CD4-positive, alpha-beta T cell treated with Interleukin-6 for 4 hours (primary cell): ENCODE measurements around the gene PRKCA.

Experiments used
- DNase-seq: peaks from one replicate; pipeline ENCODE4 v3.0.0-alpha.2; 2020; ENCODE audit warnings: mixed read lengths

Gene PRKCA

DNA sequence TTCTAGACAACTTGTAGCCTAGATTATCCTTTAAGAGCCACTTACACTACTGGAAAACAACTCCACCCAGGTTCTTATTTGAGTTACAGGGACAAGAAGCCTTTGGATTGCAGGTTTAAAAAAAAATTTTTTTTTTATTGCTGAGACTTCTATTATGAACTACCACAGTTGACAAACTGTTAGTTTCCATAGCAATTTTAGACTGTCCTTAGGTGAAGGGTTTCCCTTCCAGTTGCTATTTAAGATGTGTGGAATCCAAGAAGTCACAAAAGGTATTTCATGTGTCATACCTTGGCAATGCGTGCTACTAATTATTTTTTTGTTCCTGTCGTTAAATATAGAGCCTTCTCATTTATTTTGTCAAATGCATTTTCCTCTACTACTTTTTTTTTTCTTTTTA lies 253.2 kb downstream of the PRKCA start:
- DNase-seq = no peak

- no peak for DNase-seq
Observed at GRCh38 chr17:66557200-66557599, 254.8 kb downstream of the PRKCA start.

DNA sequence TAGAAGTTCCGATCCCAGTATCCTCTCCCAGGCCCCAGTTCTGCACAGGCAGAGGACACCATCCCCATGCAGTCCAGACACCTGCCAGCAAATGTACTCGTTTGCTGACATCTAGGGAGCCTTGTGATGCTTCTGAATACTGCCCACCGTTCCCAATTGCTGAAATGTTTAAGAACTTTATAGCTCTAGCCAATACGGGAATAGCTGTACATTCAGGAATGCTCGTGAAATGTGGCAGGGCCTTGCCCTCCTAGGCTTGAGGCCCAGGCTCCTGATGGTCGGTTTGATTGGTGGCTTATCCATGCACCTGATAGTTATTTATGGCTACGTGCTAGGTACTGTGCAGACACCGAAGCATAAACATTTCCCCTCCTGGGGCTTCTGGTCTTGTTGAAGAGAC lies 255.5 kb downstream of the PRKCA start:
- no peak for DNase-seq

- no peak for DNase-seq
Observed at GRCh38 chr17:66560691-66561090, 258.3 kb downstream of the PRKCA start.

DNA sequence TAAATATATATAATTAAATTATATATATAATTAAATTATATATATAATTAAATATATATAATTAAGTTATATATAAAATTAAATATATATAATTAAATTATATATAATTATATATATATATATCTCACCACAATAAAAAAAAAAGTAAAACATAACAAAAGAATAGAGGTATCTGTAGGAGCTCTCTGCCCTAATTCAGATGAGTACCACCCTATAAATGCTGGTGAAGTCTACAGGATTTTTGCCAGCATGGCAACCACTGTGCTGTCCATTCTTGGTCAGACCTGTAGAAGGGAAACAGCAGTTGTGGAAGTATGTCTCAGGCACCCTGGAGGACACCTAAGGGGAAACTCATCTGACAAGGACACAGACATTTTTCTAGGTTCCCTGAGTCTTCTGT lies 259.7 kb downstream of the PRKCA start:
- DNase-seq = no peak

GRCh38 chr17:66564992-66565465 lies 262.6 kb downstream of the PRKCA start:
- DNase-seq = no peak

- DNase-seq = peak; percentile 88
Observed at GRCh38 chr17:66567234-66568170, 265.1 kb downstream of the PRKCA start.

DNA sequence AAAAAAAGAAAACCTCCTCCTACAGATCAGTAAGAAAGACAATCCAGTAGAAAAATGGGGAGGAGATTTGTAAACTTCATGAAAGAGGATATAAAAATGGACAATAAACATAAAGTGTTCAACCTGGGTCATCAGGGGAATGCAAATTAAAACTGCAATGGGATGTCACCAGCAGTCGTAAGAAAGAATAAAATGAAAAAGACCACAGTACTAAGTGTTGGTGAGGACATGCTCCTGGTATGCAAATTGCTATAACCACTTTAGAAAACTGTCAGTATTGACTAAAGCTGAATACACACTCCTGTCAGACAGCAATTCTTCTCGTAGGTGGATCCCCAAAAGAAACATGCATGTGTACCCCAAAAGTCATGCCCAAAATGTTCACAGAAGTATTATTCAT lies 267.2 kb downstream of the PRKCA start:
- DNase-seq = no peak

DNA sequence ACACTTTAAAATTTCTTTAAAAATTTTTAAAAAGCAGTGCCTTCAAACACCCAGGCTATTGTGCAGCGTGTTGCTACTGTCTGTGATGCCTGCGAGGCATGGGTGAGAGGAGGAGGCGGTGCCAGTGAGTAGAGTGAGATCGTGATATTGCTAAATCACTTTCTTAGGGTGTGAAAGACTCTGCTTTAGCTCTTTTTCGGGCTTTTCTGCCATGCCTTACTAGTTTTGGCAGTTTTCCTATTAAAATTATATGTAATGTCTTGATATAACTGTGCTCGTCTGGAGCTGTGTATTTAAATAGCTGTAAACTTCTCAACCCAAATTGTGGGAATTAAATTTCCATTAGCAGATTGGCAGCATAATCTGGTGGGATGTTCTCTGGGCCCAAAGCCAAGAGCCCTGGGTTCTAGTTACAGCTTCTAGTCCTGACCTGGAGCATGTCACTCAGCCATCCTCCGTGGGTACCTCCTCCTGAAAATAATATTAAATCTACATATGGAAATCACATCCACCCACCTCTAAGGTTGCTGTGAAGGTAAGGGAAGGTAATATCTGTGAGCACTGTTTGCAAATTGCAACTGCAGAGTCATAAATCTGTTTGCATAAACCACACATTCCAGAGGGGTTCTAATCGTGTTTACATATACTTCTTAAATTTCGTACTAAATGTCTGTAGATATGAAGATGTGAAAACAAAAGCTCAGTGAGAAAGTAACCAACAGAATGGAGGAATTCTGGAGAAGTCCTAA lies 268.2 kb downstream of the PRKCA start:
- DNase-seq = no peak

- DNase-seq = no peak
Observed at GRCh38 chr17:66571745-66572144, 269.3 kb downstream of the PRKCA start.

GRCh38 chr17:66573078-66573477 lies 270.7 kb downstream of the PRKCA start:
- DNase-seq = no peak

- DNase-seq = no peak
Observed at GRCh38 chr17:66574123-66574522, 271.7 kb downstream of the PRKCA start.

- DNase-seq = no peak
Observed at GRCh38 chr17:66576473-66576872, 274.1 kb downstream of the PRKCA start.

DNA sequence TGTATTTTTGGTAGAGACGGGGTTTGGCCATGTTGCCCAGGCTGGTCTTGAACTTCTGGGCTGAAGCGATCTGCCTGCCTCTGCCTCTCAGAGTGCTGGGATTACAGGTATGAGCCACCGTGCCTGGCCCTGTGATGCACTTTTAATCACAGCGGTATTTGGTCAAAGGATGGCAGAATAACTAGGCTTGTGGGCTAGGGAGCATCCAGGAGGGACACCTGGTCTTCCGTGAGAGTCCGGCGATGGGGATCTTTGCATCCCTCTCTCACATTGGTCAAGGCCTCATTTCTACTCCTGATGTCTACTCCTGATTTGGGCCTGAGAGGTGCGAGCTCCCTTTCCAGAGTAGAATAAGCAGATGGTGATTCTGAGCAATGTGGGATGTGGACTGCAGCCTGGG lies 274.6 kb downstream of the PRKCA start:
- no peak for DNase-seq

- no peak for DNase-seq
Observed at GRCh38 chr17:66578781-66579489, 276.5 kb downstream of the PRKCA start.

DNA sequence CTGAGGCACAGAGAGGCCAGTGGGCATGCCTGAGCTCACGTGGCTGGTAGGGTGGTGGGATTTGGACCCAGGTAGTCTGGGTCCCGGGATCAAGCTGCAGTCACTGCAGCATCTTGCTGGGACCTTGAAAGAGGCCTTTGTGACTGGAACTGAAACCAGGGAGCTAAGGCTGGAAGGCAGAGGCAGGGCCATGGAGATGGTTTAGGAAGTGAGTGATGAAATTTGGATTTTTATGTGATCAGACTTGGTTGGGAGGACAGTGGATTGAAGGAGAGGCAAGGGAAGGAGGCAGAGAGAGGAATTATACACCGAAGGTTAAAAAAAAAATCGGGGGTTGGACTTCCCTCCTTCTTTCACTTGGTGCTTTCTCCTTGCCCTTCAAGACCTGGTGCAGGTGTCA lies 277.1 kb downstream of the PRKCA start:
- DNase-seq = no peak

DNA sequence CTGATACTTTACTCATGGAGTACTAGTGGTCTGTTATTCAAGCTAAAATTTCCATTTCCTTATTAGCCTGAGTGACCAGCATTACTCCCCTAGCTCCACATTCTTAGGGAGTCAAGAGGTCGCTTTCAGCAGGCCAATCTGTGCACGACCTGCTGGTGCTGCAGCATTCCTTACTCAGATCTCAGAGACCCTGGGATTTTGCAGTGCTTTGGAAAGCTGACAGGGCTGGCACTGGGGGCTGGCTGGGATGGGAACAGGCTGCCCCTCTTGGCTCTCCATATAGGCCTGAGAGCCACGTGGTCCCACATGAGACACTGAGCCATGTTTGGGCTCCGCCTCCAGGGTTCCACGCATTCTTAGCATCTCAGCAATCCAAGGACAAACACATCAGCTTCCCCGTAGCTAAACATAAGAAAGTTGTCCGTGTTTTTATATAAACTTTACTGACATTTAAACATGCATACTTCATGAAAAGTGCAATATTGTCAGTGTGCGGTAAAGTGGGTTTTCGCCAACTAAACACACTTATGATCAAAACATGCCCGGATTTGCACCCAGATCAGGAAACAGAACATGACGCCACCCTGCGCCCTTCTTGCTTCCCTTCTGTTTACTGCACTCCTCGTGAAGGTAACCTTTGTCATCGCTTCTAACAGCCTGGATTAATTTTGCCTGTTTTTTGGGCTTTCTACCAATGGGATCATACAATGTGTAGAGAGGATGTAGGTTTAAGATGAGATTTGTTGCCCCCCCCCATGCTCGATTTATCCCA lies 278.0 kb downstream of the PRKCA start:
- no peak for DNase-seq

GRCh38 chr17:66580956-66581391 lies 278.6 kb downstream of the PRKCA start:
- DNase-seq = no peak

- no peak for DNase-seq
Observed at GRCh38 chr17:66582373-66583111, 280.1 kb downstream of the PRKCA start.

DNA sequence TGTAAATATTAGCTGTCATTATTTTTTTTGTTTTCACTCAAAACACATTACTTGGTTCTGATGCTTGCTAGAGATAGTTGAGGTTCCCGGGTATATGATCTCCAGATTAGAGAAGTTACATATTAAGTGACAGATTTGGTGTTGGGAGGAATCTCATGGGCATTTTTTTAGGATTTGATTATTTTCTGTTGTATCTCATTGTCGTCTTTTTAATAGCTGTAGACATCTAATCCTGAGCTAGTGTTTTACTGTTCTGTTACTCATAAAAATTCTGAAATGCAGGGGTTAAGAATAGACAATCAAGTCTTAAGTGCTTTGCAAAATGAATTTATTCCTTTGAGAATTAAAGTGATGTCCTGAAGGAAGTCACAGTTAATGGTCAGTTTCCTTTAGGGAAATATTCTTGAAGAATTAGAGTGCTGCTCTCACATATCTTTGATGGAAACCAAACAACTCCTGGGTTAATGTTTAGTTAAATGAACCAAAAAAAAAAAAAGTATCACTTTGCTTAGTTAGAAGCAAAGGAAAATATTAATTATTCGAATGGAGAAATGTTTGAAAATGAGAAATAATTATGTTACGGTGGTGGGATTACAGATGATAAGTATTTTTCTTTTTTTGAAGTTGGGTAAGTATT lies 280.8 kb downstream of the PRKCA start:
- DNase-seq = no peak

DNA sequence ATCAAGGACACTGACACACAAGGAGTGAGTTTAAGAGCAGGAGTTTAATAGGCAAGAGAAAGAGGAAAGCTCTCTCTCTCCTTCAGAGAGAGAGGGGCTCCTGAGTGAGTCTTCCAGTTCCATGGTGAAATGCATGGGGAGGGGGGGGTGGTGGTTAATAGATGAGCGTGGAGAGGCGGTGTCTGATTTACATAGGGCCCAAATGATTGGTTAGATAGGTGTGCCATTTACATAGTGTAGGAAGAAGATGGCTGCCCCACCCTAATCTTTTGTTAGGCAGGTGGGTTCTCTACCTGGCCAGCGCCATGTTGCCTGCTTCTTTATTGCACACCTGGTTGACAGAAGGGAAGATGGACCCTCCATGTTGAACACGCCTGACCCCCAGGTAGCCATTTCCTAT lies 282.5 kb downstream of the PRKCA start:
- no peak for DNase-seq
